Epithelial cell of prostate (primary cell): ENCODE results near the gene SLC39A9.

Experiments used
- DNase-seq: peaks from one replicate; pipeline ENCODE4 v3.0.0-alpha.2; 2011; ENCODE audit warnings: low read depth, low spot score
- H3K27ac ChIP-seq: fragments of 450-650 bp; 2 replicates; pipeline ENCODE4 v1.5.1; 2017; ENCODE audit warnings: mild to moderate bottlenecking

Gene SLC39A9

GRCh38 chr14:69398053-69398817 is at the start of gene SLC39A9, which contains the start of gene ERH:
Gene SLC39A9 (plus strand): TSS chr14:69398692. CDS start chr14:69399370, 678 bp downstream.
Gene ERH (minus strand): TSS chr14:69398299. CDS start chr14:69398233, 66 bp downstream.
- peak; percentile 87 for DNase-seq

GRCh38 chr14:69349091-69349777 is 49.3 kb upstream of the SLC39A9 start:
- no peak overlapping the region for H3K27ac ChIP-seq
- DNase-seq = no peak

More at GRCh38 chr14:69398053-69398817, at the start of gene SLC39A9, which contains the start of gene ERH:
- peak within 1 kb of the TSS; percentile 85 for H3K27ac ChIP-seq

- DNase-seq = no peak
These were observed 47.6 kb upstream of the SLC39A9 start for GRCh38 chr14:69350892-69351291.

DNA sequence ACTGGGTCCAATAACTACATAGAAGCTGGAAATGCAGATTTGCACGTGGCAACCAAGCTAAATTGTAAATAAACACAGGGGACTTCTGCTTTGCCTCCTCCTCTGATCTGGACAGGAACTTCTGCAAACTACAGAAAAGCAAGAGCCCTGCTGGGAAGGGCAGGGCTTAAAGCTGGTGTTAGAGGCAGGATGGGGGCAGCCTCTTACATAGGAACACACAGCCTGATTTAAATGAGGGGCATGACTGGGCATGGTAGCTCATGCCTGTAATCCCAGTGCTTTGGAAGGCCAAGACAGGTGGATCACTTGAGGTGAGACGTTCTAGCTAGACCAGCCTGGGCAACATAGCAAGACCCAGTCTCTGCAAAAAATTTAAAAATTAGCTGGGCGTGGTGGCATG is 47.1 kb upstream of the SLC39A9 start:
- H3K27ac ChIP-seq = no peak overlapping the region
- DNase-seq = no peak

More at GRCh38 chr14:69350892-69351291, 47.6 kb upstream of the SLC39A9 start:
- no peak overlapping the region for H3K27ac ChIP-seq

DNA sequence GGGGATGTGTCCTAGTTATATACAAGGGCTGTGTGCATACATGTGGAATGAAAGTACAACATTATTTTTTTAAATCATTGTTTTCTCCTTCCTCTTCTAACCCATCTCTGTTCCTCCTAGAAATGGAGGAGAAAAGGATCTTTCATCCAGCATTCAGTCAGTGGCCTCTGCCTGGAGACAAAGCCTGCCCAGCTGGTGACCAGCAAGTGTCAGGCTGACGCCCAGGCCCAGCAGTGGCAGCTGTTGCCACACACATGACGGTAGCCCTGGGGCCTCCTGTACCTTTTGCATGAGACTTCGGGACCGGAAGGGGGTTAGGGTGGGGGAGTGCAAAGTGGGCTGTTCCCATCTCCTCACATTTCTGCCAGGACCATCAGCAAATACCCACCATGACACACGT is 46.6 kb upstream of the SLC39A9 start:
- no peak for DNase-seq
- no peak overlapping the region for H3K27ac ChIP-seq

DNA sequence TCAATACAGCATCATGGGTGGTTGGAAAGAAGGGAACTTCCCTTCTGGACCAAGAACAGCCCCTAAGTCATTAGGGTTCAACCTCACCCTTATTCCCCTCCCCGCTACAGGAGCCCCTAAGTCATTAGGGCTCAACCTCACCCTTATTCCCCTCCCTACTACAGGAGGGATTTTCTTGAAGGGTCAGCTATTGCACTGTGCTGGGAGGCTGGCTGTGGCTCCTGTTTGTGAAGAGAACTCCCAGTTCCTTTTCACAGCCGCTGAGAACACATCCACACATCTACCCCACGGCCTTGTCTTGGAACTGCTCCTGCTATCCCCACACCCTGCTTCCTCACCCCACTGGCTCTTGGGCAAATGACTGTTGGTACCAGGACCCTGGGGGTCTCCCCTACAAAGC is 45.3 kb upstream of the SLC39A9 start:
- no peak for DNase-seq
- H3K27ac ChIP-seq = no peak overlapping the region

DNA sequence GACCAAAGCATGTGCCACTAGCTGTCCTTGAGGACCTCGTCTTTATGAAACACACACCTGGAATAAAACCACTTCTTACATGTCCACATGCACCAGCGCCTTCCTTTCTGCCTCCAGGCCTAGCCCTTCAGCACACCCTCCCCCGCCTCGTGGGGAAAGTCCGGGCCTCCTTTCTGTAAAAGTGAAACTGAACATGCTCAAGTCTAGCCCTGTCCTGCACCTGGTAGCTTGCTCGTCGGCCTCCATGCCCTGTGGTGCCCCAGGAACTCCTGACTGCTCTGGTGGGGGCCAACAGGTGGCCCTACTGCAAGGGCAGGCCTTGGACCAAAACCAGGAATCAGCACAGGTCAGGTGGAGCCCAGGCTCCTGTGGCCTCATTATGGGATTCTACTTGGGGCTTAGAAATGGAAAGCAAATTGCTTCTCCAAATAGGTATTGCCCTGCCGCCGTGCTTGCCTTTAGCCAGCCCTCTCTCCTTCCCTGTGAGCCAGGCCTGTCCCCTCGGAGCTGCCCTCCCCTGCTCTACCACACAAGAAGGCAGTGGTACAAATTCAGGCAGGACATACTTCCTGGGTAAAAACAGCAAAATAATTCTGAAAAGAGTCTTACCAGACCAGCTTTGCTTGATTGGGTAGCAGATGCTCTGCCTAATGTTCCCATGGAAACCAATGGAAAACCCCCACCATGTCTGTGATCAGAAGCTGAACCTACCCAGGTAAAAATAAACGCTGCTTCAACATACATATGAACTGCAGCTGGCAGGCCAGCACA is 43.9 kb upstream of the SLC39A9 start:
- peak; percentile 12 for DNase-seq
- no peak overlapping the region for H3K27ac ChIP-seq

- no peak for DNase-seq
- no peak overlapping the region for H3K27ac ChIP-seq
These were observed 43.3 kb upstream of the SLC39A9 start for GRCh38 chr14:69355154-69355597.

DNA sequence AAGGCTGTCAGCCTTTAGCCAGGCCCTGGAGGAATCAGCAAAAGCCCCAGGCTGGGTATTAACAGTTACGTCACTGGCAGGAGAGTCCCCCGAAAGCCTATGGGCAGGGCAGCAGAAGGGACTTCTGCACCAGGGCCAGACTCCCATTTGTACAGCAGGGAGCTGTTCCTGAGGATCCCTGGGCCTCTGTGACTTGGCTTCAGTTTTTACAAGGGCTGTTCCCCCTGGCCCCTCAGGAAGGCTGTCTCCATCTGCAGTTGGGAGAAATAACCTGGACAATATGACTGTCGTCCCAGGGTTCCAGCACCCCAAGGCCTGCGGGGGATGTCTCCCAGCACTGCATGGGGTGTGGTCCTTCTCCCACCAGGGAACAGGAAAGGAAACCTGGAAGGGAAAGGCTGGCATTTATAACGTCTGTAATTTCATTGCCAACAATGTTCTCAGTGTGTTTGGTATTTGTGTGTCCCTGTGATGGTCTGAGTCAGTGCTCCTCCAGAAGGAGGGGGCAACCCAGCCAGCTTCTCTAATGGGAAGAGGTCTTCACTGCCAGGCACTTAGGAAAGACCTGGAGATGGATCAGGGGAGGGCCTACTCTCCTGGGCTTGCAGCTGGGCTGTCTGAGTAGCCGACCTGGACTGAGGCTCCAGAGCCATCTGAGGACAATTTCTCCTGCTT is 42.7 kb upstream of the SLC39A9 start:
- DNase-seq = no peak
- H3K27ac ChIP-seq = no peak overlapping the region

- DNase-seq = no peak
- no peak overlapping the region for H3K27ac ChIP-seq
These were observed 41.5 kb upstream of the SLC39A9 start for GRCh38 chr14:69356903-69357543.

GRCh38 chr14:69357544-69358200 is 40.8 kb upstream of the SLC39A9 start:
- DNase-seq = no peak
- no peak overlapping the region for H3K27ac ChIP-seq

- no peak for DNase-seq
- no peak overlapping the region for H3K27ac ChIP-seq
These were observed 40.1 kb upstream of the SLC39A9 start for GRCh38 chr14:69358233-69358963.

DNA sequence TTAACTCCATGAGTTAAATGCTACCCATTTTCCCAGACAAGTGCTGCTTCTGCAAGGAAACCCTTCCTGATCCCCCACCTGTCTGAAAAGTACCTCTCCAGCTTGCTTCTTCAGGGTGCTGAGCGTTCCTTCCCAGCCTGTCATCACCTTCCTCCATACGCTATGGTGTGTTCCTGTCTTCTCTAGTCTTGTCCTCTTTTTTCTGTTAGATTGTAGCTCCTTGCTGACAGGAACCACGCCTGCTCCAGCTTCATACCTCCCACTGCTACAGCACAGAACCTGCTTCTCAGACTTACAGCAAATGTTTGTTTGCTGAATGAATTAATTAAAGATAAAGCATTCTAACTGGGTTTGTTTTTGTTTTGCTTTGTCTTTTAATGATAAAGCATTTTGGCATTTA is 39.5 kb upstream of the SLC39A9 start:
- H3K27ac ChIP-seq = no peak overlapping the region
- no peak for DNase-seq

- H3K27ac ChIP-seq = no peak overlapping the region
- no peak for DNase-seq
These were observed 37.9 kb upstream of the SLC39A9 start for GRCh38 chr14:69360438-69361108.

GRCh38 chr14:69363055-69363454 is 35.4 kb upstream of the SLC39A9 start:
- DNase-seq = no peak
- H3K27ac ChIP-seq = no peak overlapping the region

- no peak for DNase-seq
- H3K27ac ChIP-seq = no peak overlapping the region
These were observed 34.5 kb upstream of the SLC39A9 start for GRCh38 chr14:69363964-69364363.

GRCh38 chr14:69364378-69364777 is 34.1 kb upstream of the SLC39A9 start:
- no peak for DNase-seq
- no peak overlapping the region for H3K27ac ChIP-seq

DNA sequence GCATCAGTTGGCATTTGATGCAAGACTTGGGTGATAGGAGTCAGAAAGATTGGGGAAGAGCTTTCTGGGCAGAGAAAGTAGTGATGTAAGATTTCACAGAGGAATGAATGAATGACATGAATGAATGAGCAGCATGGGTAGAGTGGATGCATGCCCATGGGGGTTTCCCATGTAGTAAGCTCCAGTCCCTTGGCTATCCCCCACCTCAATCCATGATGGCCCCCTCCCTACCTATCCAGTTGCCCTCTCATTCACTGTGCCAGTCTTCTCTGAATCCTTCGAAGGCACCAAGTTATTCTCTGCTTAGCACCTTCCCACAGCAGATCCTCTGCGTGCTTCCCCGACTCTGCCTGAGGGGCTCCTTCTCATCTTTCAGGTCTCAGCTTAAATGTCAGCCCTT is 32.4 kb upstream of the SLC39A9 start:
- no peak overlapping the region for H3K27ac ChIP-seq
- DNase-seq = no peak
